Measurements from ENCODE around the gene IAPP. TPM values are rescaled to one million over a fixed set of nuclear protein-coding genes. Genes with fewer than 3 reads are reported as not detected.
"Not testable (repeated sequence)": the region's sequence is repeated elsewhere in the genome, so short reads cannot be mapped to it uniquely, and the experiment has no call there.

Gene IAPP
- total RNA-seq, 2 donors from 2014 or later, result not detected

GRCh38 chr12:21418398-21418797, 45.7 kb downstream of the IAPP start:
- not testable (repeated sequence) for H3K4me1 Mint-ChIP-seq; H3K9me3 Mint-ChIP-seq; ATAC-seq (replicated peaks); H3K4me3 Mint-ChIP-seq; H3K27ac Mint-ChIP-seq; H3K36me3 Mint-ChIP-seq (ENCODE audit: low read depth)
- peaks cover 24% of the 10 kb centered on the region for H3K27me3 Mint-ChIP-seq

GRCh38 chr12:21419009-21419699, 46.5 kb downstream of the IAPP start:
- H3K9me3 Mint-ChIP-seq, result not testable (repeated sequence)
- peaks cover 24% of the 10 kb centered on the region for H3K27me3 Mint-ChIP-seq

GRCh38 chr12:21428241-21428640, 55.5 kb downstream of the IAPP start:
- Mint-ChIP-seq H3K36me3 (ENCODE audit: low read depth) (no peaks in the 10 kb centered on the region), H3K9me3 (no peaks in the 10 kb centered on the region), H3K4me3 (no peak overlapping the region), H3K27me3 (no peaks in the 10 kb centered on the region), H3K4me1 (no peaks in the 10 kb centered on the region), H3K27ac (no peak overlapping the region)
- no peak for ATAC-seq (replicated peaks)

More at GRCh38 chr12:21419009-21419699, 46.5 kb downstream of the IAPP start:
- H3K4me1 Mint-ChIP-seq; H3K4me3 Mint-ChIP-seq; H3K36me3 Mint-ChIP-seq (ENCODE audit: low read depth); ATAC-seq (replicated peaks); H3K27ac Mint-ChIP-seq: not testable (repeated sequence)

Other genes with a start within 250 kb of the IAPP start
- not detected for gene SLCO1B1, start 241.7 kb upstream of the IAPP start, total RNA-seq
- gene SLCO1A2, start 38.0 kb upstream of the IAPP start, total RNA-seq, result not detected
- gene PYROXD1, start 64.8 kb downstream of the IAPP start, total RNA-seq, result 10 to 100 TPM; 29.8 to 41.2 TPM
- gene RECQL, start 128.7 kb downstream of the IAPP start, total RNA-seq, result 10 to 100 TPM; 82.2 to 95.4 TPM
- 10 to 100 TPM; 30.7 to 39.1 TPM for gene GOLT1B, start 128.9 kb downstream of the IAPP start, total RNA-seq
- 1 to 10 TPM; 1.3 to 1.5 TPM for gene SPX, start 153.4 kb downstream of the IAPP start, total RNA-seq
- not detected for gene GYS2, start 231.9 kb downstream of the IAPP start, total RNA-seq